ENCODE data around the gene CHD3. TPM values are rescaled to one million over a fixed set of nuclear protein-coding genes. Genes with fewer than 3 reads are reported as not detected.
"Not testable (repeated sequence)": the region's sequence is repeated elsewhere in the genome, so short reads cannot be mapped to it uniquely, and the experiment has no call there.

Gene CHD3
- total RNA-seq, 2 experiments from 2014 or later, result 216 to 223 TPM

GRCh38 chr17:7940743-7941142, 52.2 kb downstream of the CHD3 start:
- H3K4me3 Mint-ChIP-seq, result no peak overlapping the region
- H3K4me1 Mint-ChIP-seq, result peaks cover 12% of the 10 kb centered on the region
- no peak overlapping the region for H3K27ac Mint-ChIP-seq
- CTCF ChIA-PET, result interaction anchor here (0.9 to 1.2 kb wide), 2 partner anchors 10 to 13 kb away, joined by 3 read pairs; no protein-coding TSS in a partner anchor
- peaks cover 69% of the 10 kb centered on the region for H3K36me3 Mint-ChIP-seq (ENCODE audit: low read depth)
- no peaks in the 10 kb centered on the region for H3K9me3 Mint-ChIP-seq
- no peak for DNase-seq
- POLR2A ChIA-PET, result no interaction called here
- no peaks in the 10 kb centered on the region for H3K27me3 Mint-ChIP-seq

GRCh38 chr17:7943291-7943690, 54.7 kb downstream of the CHD3 start:
- H3K4me3 Mint-ChIP-seq, result no peak overlapping the region

GRCh38 chr17:7944326-7944725, 55.7 kb downstream of the CHD3 start:
- H3K4me1 Mint-ChIP-seq, result peaks cover 4% of the 10 kb centered on the region
- H3K27ac Mint-ChIP-seq, result peak overlapping the region; percentile 19
- ChIA-PET POLR2A (no interaction called here), CTCF (interaction anchor here (0.8 to 2.3 kb wide), 7 partner anchors 10 to 182 kb away, joined by 3 to 17 read pairs (median 3); partner anchors contain the start of genes CNTROB and TRAPPC1)
- H3K9me3 Mint-ChIP-seq, result no peaks in the 10 kb centered on the region
- H3K4me3 Mint-ChIP-seq, result no peak overlapping the region
- H3K36me3 Mint-ChIP-seq (ENCODE audit: low read depth), result peaks cover 72% of the 10 kb centered on the region
- no peaks in the 10 kb centered on the region for H3K27me3 Mint-ChIP-seq
- DNase-seq, result no peak

More at GRCh38 chr17:7943291-7943690, 54.7 kb downstream of the CHD3 start:
- no peaks in the 10 kb centered on the region for H3K9me3 Mint-ChIP-seq
- peaks cover 66% of the 10 kb centered on the region for H3K36me3 Mint-ChIP-seq (ENCODE audit: low read depth)
- DNase-seq, result no peak
- ChIA-PET POLR2A (interaction anchor here (0.6 kb wide), 1 partner anchor 12 kb away, joined by 3 read pairs; the partner anchor contains the start of gene TRAPPC1), CTCF (interaction anchor here (0.6 to 1.3 kb wide), 3 partner anchors 11 to 36 kb away, joined by 3 read pairs; no protein-coding TSS in a partner anchor)
- no peak overlapping the region for H3K27ac Mint-ChIP-seq
- peaks cover 5% of the 10 kb centered on the region for H3K4me1 Mint-ChIP-seq
- no peaks in the 10 kb centered on the region for H3K27me3 Mint-ChIP-seq

- peaks cover 11% of the 10 kb centered on the region for H3K4me1 Mint-ChIP-seq
- peaks cover 74% of the 10 kb centered on the region for H3K36me3 Mint-ChIP-seq (ENCODE audit: low read depth)
- no peak overlapping the region for H3K4me3 Mint-ChIP-seq
- POLR2A ChIA-PET, result no interaction called here
- CTCF ChIA-PET, result interaction anchor here (0.8 to 2.3 kb wide), 5 partner anchors 8 to 38 kb away, joined by 3 to 17 read pairs (median 8); partner anchors contain the start of genes CNTROB and TRAPPC1
- no peak overlapping the region for H3K27ac Mint-ChIP-seq
- no peaks in the 10 kb centered on the region for H3K27me3 Mint-ChIP-seq
- DNase-seq, result no peak
- H3K9me3 Mint-ChIP-seq, result no peaks in the 10 kb centered on the region
These were observed 57.1 kb downstream of the CHD3 start for GRCh38 chr17:7945651-7946050.

GRCh38 chr17:7946441-7946840, 57.9 kb downstream of the CHD3 start:
- no peak for DNase-seq
- H3K4me3 Mint-ChIP-seq, result no peak overlapping the region
- no peaks in the 10 kb centered on the region for H3K27me3 Mint-ChIP-seq
- peak overlapping the region; percentile 55 for H3K27ac Mint-ChIP-seq
- CTCF ChIA-PET, result interaction anchor here (1.3 to 2.2 kb wide), 4 partner anchors 10 to 37 kb away, joined by 3 to 8 read pairs (median 6); partner anchors contain the start of gene TRAPPC1
- H3K9me3 Mint-ChIP-seq, result no peaks in the 10 kb centered on the region
- POLR2A ChIA-PET, result no interaction called here
- peaks cover 19% of the 10 kb centered on the region for H3K4me1 Mint-ChIP-seq
- H3K36me3 Mint-ChIP-seq (ENCODE audit: low read depth), result peaks cover 70% of the 10 kb centered on the region

- Mint-ChIP-seq H3K9me3 (no peaks in the 10 kb centered on the region), H3K27ac (no peak overlapping the region), H3K4me1 (peaks cover 27% of the 10 kb centered on the region), H3K36me3 (ENCODE audit: low read depth) (peaks cover 68% of the 10 kb centered on the region), H3K27me3 (no peaks in the 10 kb centered on the region), H3K4me3 (no peak overlapping the region)
- DNase-seq, result no peak
- CTCF ChIA-PET, result interaction anchor here (1.3 to 2.1 kb wide), 3 partner anchors 11 to 16 kb away, joined by 3 to 8 read pairs (median 5); partner anchors contain the start of gene TRAPPC1
- POLR2A ChIA-PET, result no interaction called here
These were observed 59.1 kb downstream of the CHD3 start for GRCh38 chr17:7947651-7948050.

GRCh38 chr17:7950578-7950977, 62.0 kb downstream of the CHD3 start:
- H3K36me3 Mint-ChIP-seq (ENCODE audit: low read depth), result peaks cover 43% of the 10 kb centered on the region
- no peak for DNase-seq
- H3K27ac Mint-ChIP-seq, result peak overlapping the region; percentile 55
- ChIA-PET CTCF (interaction anchor here (0.6 kb wide), 1 partner anchor 34 kb away, joined by 3 read pairs; no protein-coding TSS in a partner anchor), POLR2A (no interaction called here)
- peaks cover 29% of the 10 kb centered on the region for H3K4me1 Mint-ChIP-seq
- H3K4me3 Mint-ChIP-seq, result no peak overlapping the region
- no peaks in the 10 kb centered on the region for H3K9me3 Mint-ChIP-seq
- no peaks in the 10 kb centered on the region for H3K27me3 Mint-ChIP-seq

- peaks cover 41% of the 10 kb centered on the region for H3K36me3 Mint-ChIP-seq (ENCODE audit: low read depth)
- no peaks in the 10 kb centered on the region for H3K9me3 Mint-ChIP-seq
- ChIA-PET POLR2A (no interaction called here), CTCF (no interaction called here)
- H3K27me3 Mint-ChIP-seq, result no peaks in the 10 kb centered on the region
- H3K4me3 Mint-ChIP-seq, result peak overlapping the region; percentile 11
- peak; percentile 70 for DNase-seq
- H3K27ac Mint-ChIP-seq, result peak overlapping the region; percentile 92
- H3K4me1 Mint-ChIP-seq, result peaks cover 29% of the 10 kb centered on the region
These were observed 62.7 kb downstream of the CHD3 start for GRCh38 chr17:7951143-7951792.

GRCh38 chr17:7953266-7953665, 64.7 kb downstream of the CHD3 start:
- H3K27me3 Mint-ChIP-seq, POLR2A ChIA-PET, DNase-seq, H3K9me3 Mint-ChIP-seq, H3K4me3 Mint-ChIP-seq: not testable (repeated sequence)
- Mint-ChIP-seq H3K36me3 (ENCODE audit: low read depth) (peaks cover 27% of the 10 kb centered on the region), H3K4me1 (peaks cover 26% of the 10 kb centered on the region), H3K27ac (peak overlapping the region; percentile 3)
- CTCF ChIA-PET, result interaction anchor here (0.6 to 1.9 kb wide), 6 partner anchors 8 to 422 kb away, joined by 3 to 8 read pairs (median 4); partner anchors contain the start of gene CNTROB

GRCh38 chr17:7955414-7956227, 67.0 kb downstream of the CHD3 start:
- Mint-ChIP-seq H3K36me3 (ENCODE audit: low read depth) (peaks cover 3% of the 10 kb centered on the region), H3K4me1 (peaks cover 19% of the 10 kb centered on the region), H3K9me3 (no peaks in the 10 kb centered on the region), H3K4me3 (no peak overlapping the region), H3K27ac (no peak overlapping the region), H3K27me3 (no peaks in the 10 kb centered on the region)
- POLR2A ChIA-PET, result interaction anchor here (0.7 kb wide), 1 partner anchor 26 kb away, joined by 3 read pairs; the partner anchor contains the start of gene KCNAB3
- no peak for DNase-seq
- CTCF ChIA-PET, result no interaction called here

- peaks cover 11% of the 10 kb centered on the region for H3K4me1 Mint-ChIP-seq
- CTCF ChIA-PET, result no interaction called here
These were observed 67.8 kb downstream of the CHD3 start for GRCh38 chr17:7956228-7956965.

GRCh38 chr17:7959503-7960253, 71.1 kb downstream of the CHD3 start:
- POLR2A ChIA-PET, result interaction anchor here (0.6 kb wide), 1 partner anchor 288 kb away, joined by 3 read pairs; the partner anchor contains the start of gene CTC1
- H3K36me3 Mint-ChIP-seq (ENCODE audit: low read depth), result no peaks in the 10 kb centered on the region
- CTCF ChIA-PET, result interaction anchor here (0.9 kb wide), 1 partner anchor 18 kb away, joined by 3 read pairs; no protein-coding TSS in a partner anchor
- DNase-seq, result no peak
- H3K4me1 Mint-ChIP-seq, result no peaks in the 10 kb centered on the region
- no peak overlapping the region for H3K27ac Mint-ChIP-seq
- peaks cover 7% of the 10 kb centered on the region for H3K27me3 Mint-ChIP-seq
- no peaks in the 10 kb centered on the region for H3K9me3 Mint-ChIP-seq
- no peak overlapping the region for H3K4me3 Mint-ChIP-seq

More at GRCh38 chr17:7956228-7956965, 67.8 kb downstream of the CHD3 start:
- Mint-ChIP-seq H3K9me3 (no peaks in the 10 kb centered on the region), H3K36me3 (ENCODE audit: low read depth) (peaks cover 1% of the 10 kb centered on the region), H3K4me3 (no peak overlapping the region), H3K27me3 (peaks cover 2% of the 10 kb centered on the region), H3K27ac (no peak overlapping the region)
- no peak for DNase-seq
- POLR2A ChIA-PET, result no interaction called here

Data from activated CD4-positive, alpha-beta T cell treated with anti-CD3 and anti-CD28 coated beads, Interleukin-2, amount 10 ng/mL, durations not matched to agents 7 days and 5 days (primary cell).